HEK293T (cell line): Measurements from ENCODE around the gene UPP2.

Experiments used
- BHLHE40 ChIP-seq: fragments of 450-650 bp; IDR thresholded peaks from 2 replicates; pipeline ENCODE4 v1.6.1; 2016; ENCODE audit warnings: mild to moderate bottlenecking, moderate library complexity, borderline replicate concordance
- ELF4 ChIP-seq: fragments of 450-650 bp; IDR thresholded peaks from 2 replicates; pipeline ENCODE4 v1.6.1; 2017; ENCODE audit warnings: antibody characterized with exemption
- FOXK2 ChIP-seq: fragments of 450-650 bp; IDR thresholded peaks from 2 replicates; pipeline ENCODE4 v1.6.1; 2016; ENCODE audit warnings: mild to moderate bottlenecking
- FOXM1 ChIP-seq: fragments of 450-650 bp; IDR thresholded peaks from 2 replicates; pipeline ENCODE4 v1.6.1; 2017; ENCODE audit warnings: mild to moderate bottlenecking, borderline replicate concordance
- HDGF ChIP-seq: fragments of 450-650 bp; IDR thresholded peaks from 2 replicates; pipeline ENCODE4 v1.6.1; 2017; ENCODE audit warnings: antibody characterized with exemption, borderline replicate concordance
- NFRKB ChIP-seq: fragments of 450-650 bp; IDR thresholded peaks from 2 replicates; pipeline ENCODE4 v1.6.1; 2016; ENCODE audit warnings: mild to moderate bottlenecking, moderate library complexity
- SP1 ChIP-seq: fragments of 450-650 bp; IDR thresholded peaks from 2 replicates; pipeline ENCODE4 v1.6.1; 2017
- TARDBP ChIP-seq: fragments of 450-650 bp; IDR thresholded peaks from 2 replicates; pipeline ENCODE4 v1.6.1; 2016
- TF ChIP-seq, protein P1 (sequence below): fragments of 450-650 bp; IDR thresholded peaks from 2 replicates; pipeline ENCODE4 v1.6.1; 2016

DNA sequence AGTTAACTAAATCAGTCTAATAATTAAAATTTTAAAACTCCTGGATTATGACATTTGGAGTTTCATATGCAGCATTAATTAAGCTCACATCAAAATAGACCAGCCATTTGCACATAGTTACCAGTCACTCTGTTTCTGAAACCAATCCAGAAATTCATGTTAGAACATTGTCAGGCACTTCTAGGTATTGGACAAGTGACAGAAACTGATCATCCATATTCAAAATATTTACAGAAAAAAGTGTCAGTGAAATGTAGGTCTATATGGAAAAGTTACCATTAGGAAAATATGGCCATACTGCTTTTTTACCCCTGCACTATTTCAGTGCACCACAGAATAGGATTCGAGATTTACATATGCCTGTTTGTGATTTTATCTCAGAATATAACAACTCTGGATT is 33.4 kb downstream of the UPP2 start:
- TF ChIP-seq, protein P1, sequence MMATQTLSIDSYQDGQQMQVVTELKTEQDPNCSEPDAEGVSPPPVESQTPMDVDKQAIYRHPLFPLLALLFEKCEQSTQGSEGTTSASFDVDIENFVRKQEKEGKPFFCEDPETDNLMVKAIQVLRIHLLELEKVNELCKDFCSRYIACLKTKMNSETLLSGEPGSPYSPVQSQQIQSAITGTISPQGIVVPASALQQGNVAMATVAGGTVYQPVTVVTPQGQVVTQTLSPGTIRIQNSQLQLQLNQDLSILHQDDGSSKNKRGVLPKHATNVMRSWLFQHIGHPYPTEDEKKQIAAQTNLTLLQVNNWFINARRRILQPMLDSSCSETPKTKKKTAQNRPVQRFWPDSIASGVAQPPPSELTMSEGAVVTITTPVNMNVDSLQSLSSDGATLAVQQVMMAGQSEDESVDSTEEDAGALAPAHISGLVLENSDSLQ: no peak
- TF ChIP-seq SP1 (no peak), ELF4 (no peak), BHLHE40 (no peak), NFRKB (no peak), FOXM1 (no peak), HDGF (no peak), TARDBP (no peak), FOXK2 (no peak)
